OCI-LY1 (cell line): Measurements from ENCODE around the gene XRRA1.

Experiments used
- EZH2 ChIP-seq: fragments of 200-600 bp; sonication (generic), shearing (Covaris generic); IDR thresholded peaks from 2 replicates; pipeline ENCODE4 v1.8.0; 2017; ENCODE audit warnings: borderline replicate concordance, mixed run types, mild to moderate bottlenecking, antibody characterized with exemption, low read length, moderate library complexity, mixed read lengths
- TF ChIP-seq, protein P1 (sequence below): fragments of 200-600 bp; sonication (generic), shearing (Covaris generic); IDR thresholded peaks from 2 replicates; pipeline ENCODE4 v1.5.1; 2017; ENCODE audit warnings: mild to moderate bottlenecking, antibody characterized with exemption, low read length, moderate library complexity, mixed read lengths

DNA sequence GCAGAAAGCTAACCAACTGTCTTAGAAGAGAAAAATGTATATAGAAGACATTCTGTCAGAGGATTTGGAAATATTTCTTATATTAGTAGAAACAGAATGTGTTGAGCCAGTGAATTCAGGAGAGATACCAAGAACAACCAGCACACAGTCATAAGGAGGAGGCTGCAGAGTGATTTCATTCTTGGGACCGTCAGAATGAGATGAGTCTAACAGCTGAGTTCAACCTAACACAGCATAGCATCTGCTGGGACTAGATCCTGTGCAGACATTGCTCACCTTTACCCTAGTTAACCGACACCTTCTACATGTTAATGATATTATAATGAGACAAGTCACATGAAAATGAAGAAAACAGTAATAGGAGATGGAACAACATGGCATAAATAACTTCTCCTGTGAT lies 85.5 kb downstream of the XRRA1 start:
- TF ChIP-seq, protein P1, sequence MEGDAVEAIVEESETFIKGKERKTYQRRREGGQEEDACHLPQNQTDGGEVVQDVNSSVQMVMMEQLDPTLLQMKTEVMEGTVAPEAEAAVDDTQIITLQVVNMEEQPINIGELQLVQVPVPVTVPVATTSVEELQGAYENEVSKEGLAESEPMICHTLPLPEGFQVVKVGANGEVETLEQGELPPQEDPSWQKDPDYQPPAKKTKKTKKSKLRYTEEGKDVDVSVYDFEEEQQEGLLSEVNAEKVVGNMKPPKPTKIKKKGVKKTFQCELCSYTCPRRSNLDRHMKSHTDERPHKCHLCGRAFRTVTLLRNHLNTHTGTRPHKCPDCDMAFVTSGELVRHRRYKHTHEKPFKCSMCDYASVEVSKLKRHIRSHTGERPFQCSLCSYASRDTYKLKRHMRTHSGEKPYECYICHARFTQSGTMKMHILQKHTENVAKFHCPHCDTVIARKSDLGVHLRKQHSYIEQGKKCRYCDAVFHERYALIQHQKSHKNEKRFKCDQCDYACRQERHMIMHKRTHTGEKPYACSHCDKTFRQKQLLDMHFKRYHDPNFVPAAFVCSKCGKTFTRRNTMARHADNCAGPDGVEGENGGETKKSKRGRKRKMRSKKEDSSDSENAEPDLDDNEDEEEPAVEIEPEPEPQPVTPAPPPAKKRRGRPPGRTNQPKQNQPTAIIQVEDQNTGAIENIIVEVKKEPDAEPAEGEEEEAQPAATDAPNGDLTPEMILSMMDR: no peak
- TF ChIP-seq EZH2: no peak
